Effector memory CD8-positive, alpha-beta T cell (primary cell): ENCODE measurements around the gene C17orf114.

ENCODE experiments used
- ATAC-seq: fragments of 150-1000 bp; cut with Tn5 transposase; replicated peaks from 2 replicates; pipeline ENCODE4 v1.10.0; 2021; ENCODE audit warnings: mild to moderate bottlenecking, moderate library complexity
- DNase-seq, 3 experiments: peaks; one replicate each; pipeline ENCODE4 v3.0.0; 2021
- H3K27ac Mint-ChIP-seq, 2 donors: one replicate each; pipeline ENCODE4 v1.8.0; 2022; ENCODE audit warnings: mild to moderate bottlenecking in 2 of 2, mixed read lengths in 2 of 2, moderate library complexity in 2 of 2
- H3K27me3 Mint-ChIP-seq, 2 donors: one replicate each; pipeline ENCODE4 v1.8.0; 2022; ENCODE audit warnings: mixed read lengths in 2 of 2
- H3K36me3 Mint-ChIP-seq: one replicate; pipeline ENCODE4 v1.8.0; 2022; ENCODE audit warnings: mild to moderate bottlenecking, moderate library complexity, mixed read lengths; ENCODE audit not compliant: insufficient read depth
- H3K4me1 Mint-ChIP-seq, 2 donors: one replicate each; pipeline ENCODE4 v1.8.0; 2022; ENCODE audit warnings: low read depth in 2 of 2, mixed read lengths in 2 of 2
- H3K4me3 Mint-ChIP-seq, 2 donors: one replicate each; pipeline ENCODE4 v1.8.0; 2022; ENCODE audit warnings: mild to moderate bottlenecking in 2 of 2, mixed read lengths in 2 of 2, moderate library complexity in 2 of 2
- H3K9me3 Mint-ChIP-seq, 2 donors: one replicate each; pipeline ENCODE4 v1.8.0; 2022; ENCODE audit warnings: mixed read lengths in 2 of 2

The C17orf114 gene

DNA sequence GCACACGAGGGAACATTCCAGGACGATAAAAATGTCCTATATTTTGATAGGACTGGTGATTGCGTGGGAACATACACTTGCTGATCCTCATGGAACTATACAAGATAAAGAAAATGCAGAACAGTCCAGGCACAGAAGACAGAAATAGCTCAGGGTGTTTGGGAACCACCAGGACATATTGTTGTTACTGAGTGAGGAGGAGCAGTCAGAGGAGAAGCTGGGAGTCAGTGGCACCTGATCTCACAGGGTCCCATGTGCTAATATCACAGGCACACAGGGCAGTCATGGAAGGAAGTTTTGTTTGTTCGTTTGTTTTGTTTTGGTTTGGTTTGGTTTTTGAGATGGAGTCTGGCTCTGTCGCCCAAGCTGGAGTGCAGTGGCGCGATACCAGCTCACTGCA is 10.6 kb upstream of the C17orf114 start:
- no peak overlapping the region for H3K4me3 Mint-ChIP-seq
- H3K9me3 Mint-ChIP-seq: no peaks in the 10 kb centered on the region
- DNase-seq (no peak), ATAC-seq (no peak)
- no peaks in the 10 kb centered on the region for H3K27me3 Mint-ChIP-seq
- peaks cover 7% of the 10 kb centered on the region for H3K36me3 Mint-ChIP-seq
- peaks cover 4 to 7% of the 10 kb centered on the region in 2 donors for H3K4me1 Mint-ChIP-seq
- peak overlapping the region in 1 of 2 donors; percentile 17 for H3K27ac Mint-ChIP-seq

GRCh38 chr17:4811471-4811870 is 9.3 kb upstream of the C17orf114 start:
- no peaks in the 10 kb centered on the region for H3K9me3 Mint-ChIP-seq
- H3K27me3 Mint-ChIP-seq: no peaks in the 10 kb centered on the region
- no peak overlapping the region for H3K27ac Mint-ChIP-seq
- peaks cover 5 to 10% of the 10 kb centered on the region in 2 donors for H3K4me1 Mint-ChIP-seq
- H3K36me3 Mint-ChIP-seq: peaks cover 7% of the 10 kb centered on the region
- no peak overlapping the region for H3K4me3 Mint-ChIP-seq
- DNase-seq (no peak), ATAC-seq (no peak)

DNA sequence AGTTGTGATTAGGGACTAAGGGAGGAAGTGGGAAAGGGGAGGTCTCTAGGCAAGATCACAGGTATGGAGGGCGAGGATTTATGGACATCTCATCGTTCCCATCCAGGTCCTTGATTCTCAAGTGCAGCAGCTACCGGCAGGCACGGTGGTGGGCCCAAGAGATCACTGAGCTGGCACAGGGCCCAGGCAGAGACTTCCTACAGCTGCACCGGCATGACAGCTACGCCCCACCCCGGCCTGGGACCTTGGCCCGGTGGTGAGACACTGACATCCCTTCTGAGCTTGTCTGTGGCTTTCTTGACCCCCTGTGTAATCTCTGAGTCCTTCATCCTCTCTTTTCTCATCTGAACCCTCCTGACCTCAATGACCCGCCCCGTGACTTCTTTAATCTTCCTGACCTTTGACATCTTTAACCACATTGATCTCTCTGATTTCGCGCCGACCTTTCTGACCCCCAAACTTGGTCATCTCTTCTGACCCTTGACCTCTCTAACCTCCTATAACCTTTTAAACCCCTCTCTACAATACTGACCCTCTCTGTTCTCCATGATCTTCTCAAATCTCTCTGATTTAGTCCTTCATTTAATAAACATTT is 8.7 kb upstream of the C17orf114 start:
- no peak for ATAC-seq
- H3K4me1 Mint-ChIP-seq: peaks cover 9 to 10% of the 10 kb centered on the region in 2 donors
- H3K9me3 Mint-ChIP-seq: no peaks in the 10 kb centered on the region
- no peaks in the 10 kb centered on the region for H3K27me3 Mint-ChIP-seq
- peaks cover 7% of the 10 kb centered on the region for H3K36me3 Mint-ChIP-seq
- no peak overlapping the region for H3K27ac Mint-ChIP-seq
- no peak for DNase-seq
- H3K4me3 Mint-ChIP-seq: no peak overlapping the region

GRCh38 chr17:4808378-4808767 is 6.2 kb upstream of the C17orf114 start:
- DNase-seq: no peak
- Mint-ChIP-seq H3K36me3 (peaks cover 2% of the 10 kb centered on the region), H3K9me3 (no peaks in the 10 kb centered on the region), H3K27ac (peak overlapping the region in 1 of 2 donors; percentile 88), H3K4me3 (peak overlapping the region; percentile 75 to 76), H3K27me3 (no peaks in the 10 kb centered on the region), H3K4me1 (peaks cover 9 to 10% of the 10 kb centered on the region in 2 donors)
- ATAC-seq: no peak

DNA sequence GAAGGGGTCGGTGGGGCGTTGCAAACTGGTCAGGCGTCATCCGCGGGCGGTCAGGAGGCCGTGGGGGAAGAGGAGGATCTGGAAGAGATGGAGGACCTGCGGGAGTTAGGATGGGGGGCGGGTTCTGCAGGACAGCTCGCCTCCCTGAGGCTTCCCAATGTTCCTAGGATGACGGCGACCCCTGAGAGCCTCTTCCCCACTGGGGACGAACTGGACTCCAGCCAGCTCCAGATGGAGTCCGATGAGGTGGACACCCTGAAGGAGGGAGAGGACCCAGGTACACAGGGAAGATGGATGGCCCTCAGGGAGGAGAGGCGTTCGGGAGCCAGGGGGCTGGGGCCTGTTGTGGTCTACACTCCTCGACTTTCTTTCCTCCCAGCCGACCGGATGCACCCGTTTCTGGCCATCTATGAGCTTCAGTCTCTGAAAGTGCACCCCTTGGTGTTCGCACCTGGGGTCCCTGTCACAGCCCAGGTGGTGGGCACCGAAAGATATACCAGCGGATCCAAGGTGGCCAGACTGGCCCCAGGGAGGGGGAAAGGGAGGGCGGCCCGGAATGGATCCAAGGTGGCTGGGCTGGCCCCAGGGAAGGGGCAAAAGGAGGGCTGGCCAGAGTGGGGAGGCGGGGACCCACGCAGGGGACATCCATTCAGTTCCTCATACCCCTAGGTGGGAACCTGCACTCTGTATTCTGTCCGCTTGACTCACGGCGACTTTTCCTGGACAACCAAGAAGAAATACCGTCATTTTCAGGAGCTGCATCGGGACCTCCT is 5.7 kb upstream of the C17orf114 start:
- H3K36me3 Mint-ChIP-seq: peaks cover 2% of the 10 kb centered on the region
- H3K27ac Mint-ChIP-seq: peak overlapping the region; percentile 29 to 88
- peak overlapping the region; percentile 75 to 76 for H3K4me3 Mint-ChIP-seq
- ATAC-seq (no peak), DNase-seq (no peak)
- H3K27me3 Mint-ChIP-seq: no peaks in the 10 kb centered on the region
- no peaks in the 10 kb centered on the region for H3K9me3 Mint-ChIP-seq
- H3K4me1 Mint-ChIP-seq: peaks cover 9 to 10% of the 10 kb centered on the region in 2 donors

DNA sequence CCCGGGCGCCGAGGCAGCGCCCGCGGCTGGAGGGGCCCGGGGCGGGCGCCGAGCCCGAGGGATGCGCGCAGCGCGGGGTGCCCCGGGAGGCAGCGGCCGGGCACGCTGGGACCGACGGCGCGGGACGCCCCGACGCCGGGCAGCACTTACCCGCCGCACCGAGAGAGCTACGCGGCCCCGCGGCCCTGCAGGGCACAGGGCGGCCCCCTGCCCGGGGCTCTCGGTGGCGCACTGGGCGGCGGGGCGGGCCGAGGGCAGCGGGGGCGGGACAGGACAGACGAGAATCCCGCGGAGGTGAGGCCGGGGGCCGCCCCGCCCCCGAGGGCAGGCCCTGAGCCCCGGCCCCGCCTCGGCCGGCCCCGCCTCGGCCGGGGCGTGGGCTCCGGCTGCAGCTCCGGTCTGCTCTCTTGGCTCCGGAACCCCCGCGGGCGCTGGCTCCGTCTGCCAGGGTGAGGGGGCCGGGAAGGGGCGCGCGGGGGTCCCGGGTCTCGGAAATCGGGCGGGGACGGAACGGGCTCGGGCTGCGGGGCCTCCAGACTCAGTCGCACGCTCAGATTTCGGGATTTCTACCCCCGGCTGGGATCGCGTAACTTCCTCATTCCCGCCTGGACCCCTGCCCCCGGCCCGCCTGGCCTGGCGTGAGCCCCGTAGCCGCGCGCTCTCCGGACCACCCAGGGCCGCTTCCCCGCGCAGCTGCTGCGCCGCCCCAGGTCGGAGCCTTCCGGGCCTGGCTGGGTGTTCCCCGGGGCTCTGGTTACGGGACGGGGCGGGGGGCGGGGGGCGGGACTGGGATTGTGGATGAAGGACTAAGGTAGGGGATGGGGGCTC is 4.9 kb upstream of the C17orf114 start, which contains the start of gene PLD2:
Gene PLD2, plus strand, starts transcription at position 376 of the 828 bp plus-strand sequence. CDS start 621 bp downstream, outside the sequence.
- Mint-ChIP-seq H3K4me3 (peak within 1 kb of the TSS; percentile 76), H3K36me3 (peaks cover 2% of the 10 kb centered on the region), H3K9me3 (no peaks in the 10 kb centered on the region), H3K4me1 (peaks cover 9 to 10% of the 10 kb centered on the region in 2 donors), H3K27me3 (no peaks in the 10 kb centered on the region), H3K27ac (peak within 1 kb of the TSS; percentile 25 to 29)
- ATAC-seq (peak; percentile 98), DNase-seq (peak; percentile 77 to 80 (median 80))

GRCh38 chr17:4806456-4806776 is 4.3 kb upstream of the C17orf114 start:
- peaks cover 9 to 10% of the 10 kb centered on the region in 2 donors for H3K4me1 Mint-ChIP-seq
- peak overlapping the region; percentile 63 to 76 for H3K4me3 Mint-ChIP-seq
- DNase-seq (no peak), ATAC-seq (no peak)
- no peaks in the 10 kb centered on the region for H3K27me3 Mint-ChIP-seq
- no peaks in the 10 kb centered on the region for H3K36me3 Mint-ChIP-seq
- H3K9me3 Mint-ChIP-seq: no peaks in the 10 kb centered on the region
- H3K27ac Mint-ChIP-seq: peak overlapping the region in 1 of 2 donors; percentile 25

DNA sequence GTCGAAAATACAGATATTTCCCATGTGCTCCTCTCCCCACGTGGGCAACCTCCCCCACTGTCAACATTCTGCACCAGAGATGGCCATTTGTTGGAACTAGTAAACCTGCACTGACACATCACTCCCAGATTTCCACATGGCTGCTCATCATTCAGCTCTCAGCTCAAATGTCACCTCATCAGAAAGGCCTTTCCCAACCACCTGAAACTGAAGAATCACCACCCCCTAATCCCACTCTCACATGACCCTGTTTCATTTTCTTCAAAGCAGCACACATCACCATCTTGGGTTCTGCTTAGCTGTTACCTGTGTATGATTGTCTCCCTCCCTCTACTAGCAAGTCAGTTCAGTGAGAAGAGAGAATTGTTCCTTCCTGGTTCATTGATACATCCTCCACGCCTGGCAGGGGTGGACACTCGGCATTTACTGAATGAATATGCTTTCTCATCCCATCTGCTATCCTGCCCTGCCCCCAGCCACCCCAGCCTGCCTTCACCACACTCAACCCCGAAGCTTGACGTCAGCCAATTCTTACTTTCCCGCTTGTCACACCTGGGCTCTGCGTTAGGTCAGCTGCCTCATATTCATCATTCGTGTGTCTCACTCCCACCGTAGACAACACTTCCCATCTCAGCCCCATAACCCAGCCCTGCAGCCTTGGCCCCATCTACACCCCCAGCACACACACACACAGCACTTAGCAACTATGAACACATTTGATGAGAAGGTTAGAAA is 1.5 kb downstream of the C17orf114 start:
- Mint-ChIP-seq H3K27me3 (no peaks in the 10 kb centered on the region), H3K36me3 (peaks cover 30% of the 10 kb centered on the region), H3K4me3 (no peak overlapping the region), H3K9me3 (no peaks in the 10 kb centered on the region), H3K4me1 (peaks cover 7 to 11% of the 10 kb centered on the region in 2 donors), H3K27ac (peak overlapping the region in 1 of 2 donors; percentile 26)
- DNase-seq (no peak), ATAC-seq (no peak)

DNA sequence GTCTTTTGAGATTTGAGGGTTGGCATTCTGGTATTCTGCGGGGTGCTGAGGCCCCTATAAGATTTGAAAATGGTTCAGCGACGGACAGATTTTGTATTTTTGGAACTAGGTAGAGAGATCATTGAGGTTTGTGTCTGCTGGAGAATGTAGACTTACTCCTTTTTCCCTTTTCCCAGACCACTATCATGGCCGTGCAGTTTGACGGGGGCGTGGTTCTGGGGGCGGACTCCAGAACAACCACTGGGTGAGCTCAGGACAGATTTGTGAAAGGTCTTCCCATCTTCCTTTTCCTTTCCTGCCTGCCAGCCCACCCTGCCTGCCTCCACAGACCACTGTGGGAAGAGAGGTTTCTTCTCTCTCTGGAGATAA is 5.6 kb downstream of the C17orf114 start:
- H3K9me3 Mint-ChIP-seq: no peaks in the 10 kb centered on the region
- H3K4me1 Mint-ChIP-seq: peaks cover 7 to 11% of the 10 kb centered on the region in 2 donors
- peak overlapping the region; percentile 92 to 96 for H3K27ac Mint-ChIP-seq
- no peaks in the 10 kb centered on the region for H3K27me3 Mint-ChIP-seq
- ATAC-seq: no peak
- H3K4me3 Mint-ChIP-seq: peak overlapping the region; percentile 98 to 100
- DNase-seq: no peak
- H3K36me3 Mint-ChIP-seq: peaks cover 31% of the 10 kb centered on the region

GRCh38 chr17:4795168-4795567 is 7.0 kb downstream of the C17orf114 start:
- peak overlapping the region in 1 of 2 donors; percentile 100 for H3K4me3 Mint-ChIP-seq
- H3K9me3 Mint-ChIP-seq: no peaks in the 10 kb centered on the region
- H3K4me1 Mint-ChIP-seq: peaks cover 13 to 17% of the 10 kb centered on the region in 2 donors
- no peak for DNase-seq
- H3K36me3 Mint-ChIP-seq: peaks cover 33% of the 10 kb centered on the region
- no peaks in the 10 kb centered on the region for H3K27me3 Mint-ChIP-seq
- no peak overlapping the region for H3K27ac Mint-ChIP-seq
- no peak for ATAC-seq

DNA sequence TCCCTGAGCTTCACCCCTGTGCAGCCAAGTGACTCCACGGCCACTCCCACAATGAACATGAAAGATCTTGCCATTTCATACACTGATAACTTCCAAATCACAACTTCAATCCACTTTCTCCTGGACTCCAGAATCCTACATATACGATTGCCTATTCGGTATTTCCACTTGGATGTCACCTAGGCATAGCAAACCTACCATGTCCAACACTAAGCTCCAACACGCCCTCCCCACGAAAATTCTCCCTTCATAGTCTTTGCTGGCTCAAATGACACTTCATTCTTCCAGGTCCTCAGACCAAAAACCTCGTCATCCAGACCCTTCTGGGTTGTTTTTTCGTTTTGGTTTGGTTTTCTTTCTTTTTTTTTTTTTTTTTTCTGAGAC is 11.4 kb downstream of the C17orf114 start:
- Mint-ChIP-seq H3K4me3 (peak overlapping the region; percentile 91), H3K9me3 (no peaks in the 10 kb centered on the region), H3K36me3 (peaks cover 6% of the 10 kb centered on the region), H3K27me3 (peaks cover 11 to 23% of the 10 kb centered on the region in 2 donors), H3K4me1 (peaks cover 13 to 15% of the 10 kb centered on the region in 2 donors), H3K27ac (peak overlapping the region; percentile 94 to 95)
- ATAC-seq (no peak), DNase-seq (no peak)

- peaks cover 5% of the 10 kb centered on the region for H3K36me3 Mint-ChIP-seq
- DNase-seq (peak; percentile 67 to 78 (median 71)), ATAC-seq (peak; percentile 79)
- peaks cover 14 to 18% of the 10 kb centered on the region in 2 donors for H3K4me1 Mint-ChIP-seq
- no peaks in the 10 kb centered on the region for H3K9me3 Mint-ChIP-seq
- H3K4me3 Mint-ChIP-seq: peak overlapping the region; percentile 91
- peaks cover 16 to 29% of the 10 kb centered on the region in 2 donors for H3K27me3 Mint-ChIP-seq
- H3K27ac Mint-ChIP-seq: peak overlapping the region; percentile 94 to 95
Measured at GRCh38 chr17:4789951-4790704, 12.0 kb downstream of the C17orf114 start.
